Psoas muscle (tissue), 8 donors: Measurements from ENCODE around the gene ADO. TPM values are rescaled to one million over a fixed set of nuclear protein-coding genes. Genes with fewer than 3 reads are reported as not detected.

Experiments
- ATAC-seq, 4 donors: fragments of 200-7000 bp; cut with Tn5 transposase; one replicate each; pipeline ENCODE4 v1.9.1; 2020; ENCODE audit warnings: moderate library complexity in 3 of 4, mild to moderate bottlenecking in 2 of 4
- DNase-seq, 2 donors: peaks; one replicate each; pipeline ENCODE4 v3.0.0-alpha.2; 2020
- H3K27ac ChIP-seq: fragments of 200-600 bp; one replicate; pipeline ENCODE4 v1.8.0; 2022
- H3K27me3 ChIP-seq, 3 donors: fragments of 200-600 bp in 1 of 3; one replicate each; pipeline versions ENCODE4 v1.6.1 to v1.8.0; 2013 to 2022; ENCODE audit warnings: low read length in 2 of 3, mild to moderate bottlenecking in 2 of 3, moderate library complexity in 1 of 3; ENCODE audit not compliant: insufficient read depth in 3 of 3
- H3K36me3 ChIP-seq, 2 donors: fragments of 200-600 bp in 1 of 2; one replicate each; pipeline versions ENCODE4 v1.6.1 to v1.8.0; 2013 to 2022; ENCODE audit warnings: low read depth in 1 of 2, mild to moderate bottlenecking in 1 of 2, moderate library complexity in 1 of 2; ENCODE audit not compliant: insufficient read depth in 1 of 2
- H3K4me1 ChIP-seq: fragments of 200-600 bp; one replicate; pipeline ENCODE4 v1.8.0; 2022
- H3K4me3 ChIP-seq: fragments of 200-600 bp; one replicate; pipeline ENCODE4 v1.8.0; 2022; ENCODE audit warnings: mild to moderate bottlenecking
- H3K9me3 ChIP-seq: fragments of 200-600 bp; one replicate; pipeline ENCODE4 v1.8.0; 2022
- CTCF ChIP-seq: fragments of 200-600 bp; IDR thresholded peaks from one replicate; pipeline ENCODE4 v1.8.0; 2022; ENCODE audit warnings: antibody characterized with exemption
- WGBS, 3 donors: extraction: QIAGEN DNeasy Blood & Tissue Kit; methylation state at CpG; one replicate each; pipeline versions ENCODE4 v1.1.6 to v1.1.7; 2013; 5-methylcytosine and 5-hydroxymethylcytosine counted together
- intact Hi-C, 2 donors: fragments of 100-400 bp; cut with DNase I; formaldehyde crosslinking; loops; one replicate each; pipeline versions ENCODE4 v1.11.0 to v1.14.2; 2022
- long read RNA-seq, 2 donors: library from polyadenylated mRNA; unstranded; transcript quantifications; one replicate each; pipeline ENCODE4 v2.0.0, GENCODE V29; 2021
- polyA plus RNA-seq, 3 donors: library from polyadenylated mRNA; stranded (reverse); fragments of 200-250 nt; gene quantifications; one replicate each; pipeline ENCODE4 v1.2.3, GENCODE V29; 2013
- total RNA-seq, 4 donors: library from RNA; stranded (reverse); fragmentation: NEBNext Ultra II Directional in 2 of 4; extraction: Animal tissue kit (Norgen Biotek cat#: 25700) in 2 of 4; gene quantifications; one replicate each; pipeline versions ENCODE4 v1.2.1 to v1.2.4, GENCODE V29; 2021 to 2023
- donor health status: healthy with polysubstance abuse.
- donor health status: DM: no; HTN: no; CAD: no; lungs with moderate emphysema.
- donor health status: Bipolar disorder and iron deficiency.
- donor health status: healthy.
- donor health status: DM: yes; HTN: yes; CAD: no.
- donor health status: DM: no; HTN: no; CAD: no.
- donor health status: DM: no; HTN: no; CAD: no.
- donor health status: DM: yes; HTN: yes; CAD: no.

The ADO gene
- total RNA-seq (10 to 100 TPM; 17.6 to 24.8 (median 20.1) TPM), polyA plus RNA-seq (10 to 100 TPM; 11.6 to 27.1 (median 21.6) TPM)
- long read RNA-seq, donor 1, transcript ADO-201 (1 exons, 3,627 nt), result major isoform, 9 of 9 reads
- long read RNA-seq, donor 1, partial matches to known transcripts, result 0 of 9 reads
- long read RNA-seq, donor 1, other reads (novel, unspliced or antisense), result 0 of 9 reads
- long read RNA-seq, donor 2, transcript ADO-201 (1 exons, 3,627 nt), result major isoform, 12 of 12 reads
- long read RNA-seq, donor 2, partial matches to known transcripts, result 0 of 12 reads
- long read RNA-seq, donor 2, other reads (novel, unspliced or antisense), result 0 of 12 reads

- intact Hi-C loops, result loop anchor here in 1 of 2 donors (5.0 kb wide), 1 partner anchor 42 kb away; no protein-coding TSS in a partner anchor
- no peak for TF ChIP-seq CTCF
- 0% methylated on average over 66 to 87 of the region's 87 CpGs for WGBS, 3 donors
Observed at GRCh38 chr10:62804356-62805230, at the start of gene ADO. Gene ADO (plus strand): TSS chr10:62804720. CDS start chr10:62805060, 340 bp downstream.

GRCh38 chr10:62754963-62755362 lies 49.6 kb upstream of the ADO start:
- WGBS, 3 donors, result 90 to 100% (median 95%) methylated on average over 1 of the region's 1 CpG
- Histone ChIP-seq H3K27me3 (no peaks in the 10 kb centered on the region), H3K9me3 (no peaks in the 10 kb centered on the region), H3K27ac (no peak overlapping the region), H3K36me3 (no peaks in the 10 kb centered on the region), H3K4me1 (no peaks in the 10 kb centered on the region), H3K4me3 (no peak overlapping the region)
- TF ChIP-seq CTCF, result no peak
- DNase-seq (no peak), ATAC-seq (no peak)
- intact Hi-C loops, result loop anchor here in 1 of 2 donors (5.0 kb wide), 1 partner anchor 68 kb away; no protein-coding TSS in a partner anchor

More at GRCh38 chr10:62804356-62805230, at the start of gene ADO:
- H3K36me3 ChIP-seq, result no peaks in the 10 kb centered on the region
- peak within 1 kb of the TSS; percentile 91 for H3K4me3 ChIP-seq
- H3K27me3 ChIP-seq, result peaks cover 0 to 8% (median 0%) of the 10 kb centered on the region in 3 donors
- no peaks in the 10 kb centered on the region for H3K9me3 ChIP-seq
- ATAC-seq (peak; percentile 95 to 97 (median 96)), DNase-seq (peak; percentile 87 to 95)
- peak within 1 kb of the TSS; percentile 97 for H3K27ac ChIP-seq
- peaks cover 26% of the 10 kb centered on the region for H3K4me1 ChIP-seq

GRCh38 chr10:62755662-62756653 lies 48.6 kb upstream of the ADO start:
- no peaks in the 10 kb centered on the region for H3K27me3 ChIP-seq
- no peaks in the 10 kb centered on the region for H3K9me3 ChIP-seq
- no peaks in the 10 kb centered on the region for H3K36me3 ChIP-seq
- TF ChIP-seq CTCF, result no peak
- H3K4me1 ChIP-seq, result no peaks in the 10 kb centered on the region
- 76 to 80% (median 77%) methylated on average over 8 of the region's 8 CpGs for WGBS, 3 donors
- ATAC-seq (no peak), DNase-seq (no peak)
- intact Hi-C loops, result loop anchor here in 1 of 2 donors (5.0 kb wide), 1 partner anchor 69 kb away; no protein-coding TSS in a partner anchor
- no peak overlapping the region for H3K4me3 ChIP-seq
- H3K27ac ChIP-seq, result no peak overlapping the region

- Histone ChIP-seq H3K36me3 (no peaks in the 10 kb centered on the region), H3K27ac (peak overlapping the region; percentile 59), H3K9me3 (no peaks in the 10 kb centered on the region), H3K4me3 (no peak overlapping the region), H3K4me1 (no peaks in the 10 kb centered on the region), H3K27me3 (no peaks in the 10 kb centered on the region)
- ATAC-seq, result no peak
- no peak for TF ChIP-seq CTCF
- intact Hi-C loops, result loop anchor here (5.0 kb wide), 2 partner anchors 43 to 72 kb away; partner anchors contain the start of gene ADO (in 1 of the 2)
- DNase-seq, result no peak
- WGBS, 3 donors, result 58 to 64% (median 64%) methylated on average over 5 of the region's 5 CpGs
Observed at GRCh38 chr10:62759599-62760175, 44.8 kb upstream of the ADO start.
